Mesendoderm (in vitro differentiated cells): Measurements from ENCODE around the gene INHA.
A peak's percentile ranks its signal among the peaks of the same experiment; 100 is the strongest.

Experiments
- DNase-seq: peaks from one replicate; pipeline ENCODE4 v3.0.0; 2013
- H2AK5ac ChIP-seq: 2 replicates; pipeline ENCODE4 v1.6.1; 2013; ENCODE audit warnings: low read length, inconsistent platforms
- H2BK120ac ChIP-seq: 2 replicates; pipeline ENCODE4 v1.6.1; 2013; ENCODE audit warnings: low read depth, mild to moderate bottlenecking, low read length, moderate library complexity, mixed read lengths
- H2BK15ac ChIP-seq: replicated peaks from 2 replicates; pipeline ENCODE4 v1.6.1; 2013; ENCODE audit warnings: low read depth, mild to moderate bottlenecking, moderate library complexity
- H2BK5ac ChIP-seq: 2 replicates; pipeline ENCODE4 v1.6.1; 2013; ENCODE audit warnings: low read length, inconsistent platforms
- H3K18ac ChIP-seq: 2 replicates; pipeline ENCODE4 v1.6.1; 2013; ENCODE audit warnings: mild to moderate bottlenecking, low read length, mixed read lengths
- H3K23ac ChIP-seq: one replicate; pipeline ENCODE4 v1.6.1; 2013; ENCODE audit warnings: low read length
- H3K27ac ChIP-seq: 2 replicates; pipeline ENCODE4 v1.5.1; 2013; ENCODE audit warnings: low read depth, mild to moderate bottlenecking, inconsistent platforms, low read length, moderate library complexity
- H3K27me3 ChIP-seq: 2 replicates; pipeline ENCODE4 v1.6.1; 2013; ENCODE audit warnings: low read length, control low read depth, mild to moderate bottlenecking, inconsistent platforms; ENCODE audit not compliant: insufficient read depth, poor library complexity
- H3K36me3 ChIP-seq: 2 replicates; pipeline ENCODE4 v1.6.1; 2013; ENCODE audit warnings: low read length, inconsistent platforms; ENCODE audit not compliant: control insufficient read depth, insufficient read depth
- H3K4ac ChIP-seq: one replicate; pipeline ENCODE4 v1.6.1; 2013; ENCODE audit warnings: low read depth, mild to moderate bottlenecking, low read length, moderate library complexity
- H3K4me1 ChIP-seq: 2 replicates; pipeline ENCODE4 v1.6.1; 2013; ENCODE audit warnings: low read depth, low read length, inconsistent platforms; ENCODE audit not compliant: control insufficient read depth
- H3K4me2 ChIP-seq: 2 replicates; pipeline ENCODE4 v1.6.1; 2013; ENCODE audit warnings: low read length
- H3K4me3 ChIP-seq: 2 replicates; pipeline ENCODE4 v1.5.1; 2013; ENCODE audit warnings: mild to moderate bottlenecking, low read length
- H3K56ac ChIP-seq: one replicate; pipeline ENCODE4 v1.6.1; 2013; ENCODE audit warnings: low read length
- H3K79me1 ChIP-seq: 2 replicates; pipeline ENCODE4 v1.6.1; 2013; ENCODE audit warnings: low read length, inconsistent platforms
- H3K79me2 ChIP-seq: 2 replicates; pipeline ENCODE4 v1.6.1; 2013; ENCODE audit warnings: mild to moderate bottlenecking, low read length; ENCODE audit not compliant: control insufficient read depth, insufficient read depth
- H3K9ac ChIP-seq: 2 replicates; pipeline ENCODE4 v1.6.1; 2013; ENCODE audit warnings: low read length, inconsistent platforms
- H4K5ac ChIP-seq: one replicate; pipeline ENCODE4 v1.6.1; 2013; ENCODE audit warnings: low read length
- H4K8ac ChIP-seq: one replicate; pipeline ENCODE4 v1.6.1; 2013; ENCODE audit warnings: low read depth, mild to moderate bottlenecking, control low read depth, low read length, moderate library complexity
- WGBS: extraction: QIAGEN DNeasy Blood & Tissue Kit; methylation state at CpG from one replicate; pipeline ENCODE4 v1.1.7; 2013; ENCODE audit warnings: low lambda C conversion rate, missing lambda C conversion rate; ENCODE audit not compliant: insufficient coverage; ENCODE audit errors: extremely low coverage; 5-methylcytosine and 5-hydroxymethylcytosine counted together

INHA gene

GRCh38 chr2:219533930-219534661 is 38.0 kb upstream of the INHA start:
- Histone ChIP-seq H4K8ac (no peak overlapping the region), H3K18ac (no peak overlapping the region), H4K5ac (no peak overlapping the region), H3K4me1 (peaks cover 2% of the 10 kb centered on the region), H3K36me3 (no peaks in the 10 kb centered on the region), H2BK120ac (no peak overlapping the region), H3K4ac (no peak overlapping the region), H2AK5ac (no peak overlapping the region), H3K9ac (no peak overlapping the region), H3K4me3 (no peak overlapping the region), H3K23ac (no peak overlapping the region), H2BK5ac (no peak overlapping the region), H3K27ac (no peak overlapping the region), H3K79me2 (no peaks in the 10 kb centered on the region), H3K79me1 (no peaks in the 10 kb centered on the region), H3K56ac (no peak overlapping the region), H2BK15ac (no peak overlapping the region), H3K4me2 (no peak overlapping the region), H3K27me3 (no peaks in the 10 kb centered on the region)
- no peak for DNase-seq
- no CpG with 5 or more reads among the region's 6 CpGs for WGBS

GRCh38 chr2:219536425-219536824 is 35.7 kb upstream of the INHA start:
- H3K4me1 ChIP-seq, result peaks cover 2% of the 10 kb centered on the region
- WGBS, result no CpG with 5 or more reads among the region's 16 CpGs
- H3K27ac ChIP-seq, result no peak overlapping the region
- H3K79me1 ChIP-seq, result no peaks in the 10 kb centered on the region
- H2BK15ac ChIP-seq, result no peak overlapping the region
- no peak for DNase-seq
- H2AK5ac ChIP-seq, result no peak overlapping the region
- no peak overlapping the region for H3K4me2 ChIP-seq
- no peak overlapping the region for H3K18ac ChIP-seq
- H4K5ac ChIP-seq, result no peak overlapping the region
- H4K8ac ChIP-seq, result no peak overlapping the region
- H3K27me3 ChIP-seq, result no peaks in the 10 kb centered on the region
- no peaks in the 10 kb centered on the region for H3K79me2 ChIP-seq
- H2BK120ac ChIP-seq, result no peak overlapping the region
- no peak overlapping the region for H3K23ac ChIP-seq
- no peak overlapping the region for H3K56ac ChIP-seq
- no peak overlapping the region for H3K4ac ChIP-seq
- H3K4me3 ChIP-seq, result no peak overlapping the region
- H2BK5ac ChIP-seq, result no peak overlapping the region
- H3K36me3 ChIP-seq, result peaks cover 7% of the 10 kb centered on the region
- H3K9ac ChIP-seq, result no peak overlapping the region

DNA sequence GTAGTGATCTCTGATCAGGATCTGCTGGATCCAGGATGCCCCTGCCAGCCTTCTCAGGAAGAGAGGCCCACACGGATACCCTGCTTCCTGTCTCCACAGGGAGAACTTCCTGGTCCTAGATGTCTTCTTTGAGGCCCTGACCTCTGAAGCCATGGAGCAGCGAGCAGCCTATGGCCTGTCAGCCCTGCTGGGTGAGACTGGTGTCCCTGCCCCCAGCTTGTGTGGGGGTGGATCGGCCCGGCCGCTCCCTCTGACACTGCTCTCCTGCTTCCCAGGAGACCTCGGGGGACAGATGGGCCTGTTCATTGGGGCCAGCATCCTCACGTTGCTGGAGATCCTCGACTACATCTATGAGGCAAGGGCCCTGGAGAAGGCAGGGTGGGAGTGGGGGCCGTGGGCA is 35.1 kb upstream of the INHA start:
- no peak overlapping the region for H3K9ac ChIP-seq
- no peak overlapping the region for H3K56ac ChIP-seq
- H3K4me2 ChIP-seq, result no peak overlapping the region
- H4K8ac ChIP-seq, result no peak overlapping the region
- H4K5ac ChIP-seq, result no peak overlapping the region
- no peak overlapping the region for H3K4me3 ChIP-seq
- H3K23ac ChIP-seq, result no peak overlapping the region
- H3K4ac ChIP-seq, result no peak overlapping the region
- no peak for DNase-seq
- no peak overlapping the region for H3K27ac ChIP-seq
- H3K79me1 ChIP-seq, result no peaks in the 10 kb centered on the region
- no peak overlapping the region for H2BK5ac ChIP-seq
- H2AK5ac ChIP-seq, result no peak overlapping the region
- no peak overlapping the region for H2BK15ac ChIP-seq
- no CpG with 5 or more reads among the region's 9 CpGs for WGBS
- no peak overlapping the region for H2BK120ac ChIP-seq
- H3K18ac ChIP-seq, result no peak overlapping the region
- H3K79me2 ChIP-seq, result no peaks in the 10 kb centered on the region
- H3K27me3 ChIP-seq, result no peaks in the 10 kb centered on the region
- H3K4me1 ChIP-seq, result peaks cover 3% of the 10 kb centered on the region
- H3K36me3 ChIP-seq, result peaks cover 7% of the 10 kb centered on the region

- peaks cover 6% of the 10 kb centered on the region for H3K4me1 ChIP-seq
- H4K8ac ChIP-seq, result no peak overlapping the region
- H3K79me2 ChIP-seq, result no peaks in the 10 kb centered on the region
- DNase-seq, result peak; percentile 70
- H3K23ac ChIP-seq, result no peak overlapping the region
- peak overlapping the region; percentile 25 for H3K56ac ChIP-seq
- H3K4ac ChIP-seq, result no peak overlapping the region
- no peak overlapping the region for H3K9ac ChIP-seq
- peaks cover 7% of the 10 kb centered on the region for H3K36me3 ChIP-seq
- H2AK5ac ChIP-seq, result no peak overlapping the region
- no peak overlapping the region for H3K27ac ChIP-seq
- no peak overlapping the region for H2BK15ac ChIP-seq
- H3K79me1 ChIP-seq, result peaks cover 4% of the 10 kb centered on the region
- no peak overlapping the region for H3K4me3 ChIP-seq
- no peak overlapping the region for H2BK120ac ChIP-seq
- no CpG with 5 or more reads among the region's 15 CpGs for WGBS
- H3K4me2 ChIP-seq, result no peak overlapping the region
- no peak overlapping the region for H2BK5ac ChIP-seq
- H3K18ac ChIP-seq, result no peak overlapping the region
- no peaks in the 10 kb centered on the region for H3K27me3 ChIP-seq
- H4K5ac ChIP-seq, result no peak overlapping the region
Observed at GRCh38 chr2:219537657-219538488, 34.2 kb upstream of the INHA start.

DNA sequence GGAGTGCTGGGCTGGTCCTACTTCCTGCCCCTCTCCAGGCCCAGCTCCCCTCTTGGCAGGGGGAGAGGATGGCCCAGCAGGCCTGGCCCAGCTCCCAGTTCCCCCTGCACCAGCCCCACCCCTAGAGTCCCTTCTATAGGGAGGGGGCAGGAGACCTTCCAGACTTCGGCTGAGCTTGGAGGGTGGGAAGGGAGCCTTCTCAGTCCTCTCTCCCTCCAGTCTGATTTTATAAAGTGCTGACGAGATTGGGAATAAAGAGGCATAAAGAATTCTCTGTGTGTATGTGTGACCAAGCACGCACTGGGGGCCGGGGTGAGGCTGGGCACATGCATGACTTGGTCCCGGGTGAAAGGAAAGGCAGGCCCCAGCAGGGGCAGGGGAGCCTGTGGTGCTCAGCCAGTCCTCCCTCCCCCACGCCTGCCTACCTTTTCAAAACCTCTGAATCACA is 33.6 kb upstream of the INHA start:
- Histone ChIP-seq H3K18ac (no peak overlapping the region), H4K5ac (no peak overlapping the region), H3K9ac (no peak overlapping the region), H3K79me1 (peaks cover 4% of the 10 kb centered on the region), H2BK5ac (no peak overlapping the region), H2BK120ac (no peak overlapping the region), H4K8ac (no peak overlapping the region), H3K23ac (no peak overlapping the region), H2AK5ac (no peak overlapping the region), H3K4me2 (no peak overlapping the region), H3K27me3 (no peaks in the 10 kb centered on the region), H3K4me1 (peaks cover 6% of the 10 kb centered on the region), H3K56ac (no peak overlapping the region), H3K36me3 (peaks cover 7% of the 10 kb centered on the region), H3K4ac (no peak overlapping the region), H3K4me3 (no peak overlapping the region), H3K79me2 (no peaks in the 10 kb centered on the region), H3K27ac (no peak overlapping the region), H2BK15ac (no peak overlapping the region)
- no CpG with 5 or more reads among the region's 6 CpGs for WGBS
- no peak for DNase-seq
